ENCODE measurements around the gene MT1G.
A peak's percentile ranks its signal among the peaks of the same experiment; 100 is the strongest.

Gene MT1G

DNA sequence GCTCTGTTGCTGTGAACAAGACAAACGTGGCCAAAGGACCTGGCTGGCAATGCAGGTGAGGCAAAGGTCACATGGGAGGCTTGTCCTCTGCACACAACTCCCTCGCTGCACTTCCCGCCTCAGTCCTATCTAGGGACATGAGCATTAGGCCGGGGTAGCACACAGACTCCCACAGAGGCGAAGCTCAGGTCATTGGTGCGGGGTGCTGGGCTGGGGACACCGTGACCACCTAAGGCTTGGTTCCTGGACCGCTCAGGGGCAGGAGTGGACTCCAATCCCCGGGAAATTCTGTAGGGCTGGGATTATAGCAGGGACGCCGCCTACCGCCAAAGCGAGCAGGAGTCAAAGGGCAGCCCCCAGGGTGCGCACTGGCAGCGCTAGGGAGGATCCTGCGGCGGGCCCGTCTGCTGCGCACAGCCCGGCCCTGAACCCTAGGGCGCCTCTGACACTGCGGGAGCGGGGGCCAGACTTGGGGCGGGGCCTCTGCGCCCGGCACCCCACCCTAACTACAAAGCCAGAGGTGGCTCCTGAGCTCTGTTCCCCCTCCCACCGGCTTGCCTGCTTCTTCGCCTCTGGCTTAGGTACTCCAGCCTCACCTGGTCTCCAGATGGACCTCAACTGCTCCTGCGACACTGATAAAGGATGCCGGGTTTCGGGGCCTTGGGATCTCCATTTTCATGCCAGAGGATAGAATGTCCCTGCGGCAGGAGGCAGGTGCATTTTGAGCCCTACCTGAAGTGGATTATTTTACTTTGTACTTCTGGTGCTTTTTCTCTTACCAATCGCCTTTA, 20.0 kb downstream of the MT1G start:
- POLR2A ChIA-PET: no interaction called here
- H3K27me3 ChIP-seq (replicated peaks in 2 of 5; ENCODE audit: control insufficient read depth in 4 of 5, insufficient read depth in 5 of 5, low read length in 4 of 5): peaks cover 21 to 96% (median 50%) of the 10 kb centered on the region in 5 experiments
- WGBS (ENCODE audit: insufficient coverage): 38% methylated on average over 32 of the region's 33 CpGs

DNA sequence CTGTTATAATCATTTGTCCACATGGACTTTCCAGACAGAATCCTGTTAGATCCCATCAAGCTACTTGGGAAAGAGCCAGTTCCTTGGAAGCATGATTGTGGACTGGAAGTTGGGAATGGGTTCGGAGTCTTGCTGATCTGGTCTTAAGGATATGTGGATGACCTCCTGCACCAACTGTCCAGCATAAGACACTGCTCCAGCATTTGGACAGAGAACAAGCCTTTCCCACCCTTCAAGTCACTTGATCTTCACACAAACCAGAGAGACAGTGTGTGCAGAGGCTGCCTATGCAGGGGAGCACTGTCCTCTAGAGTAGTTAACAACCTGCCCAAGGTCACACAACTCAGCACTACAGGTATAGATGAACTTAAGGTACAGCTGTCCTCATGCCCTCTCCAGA, 22.0 kb downstream of the MT1G start:
- ChIA-PET POLR2A (no interaction called here), CTCF (interaction anchor here (0.7 to 1.8 kb wide), 5 partner anchors 10 to 56 kb away, joined by 3 to 7 read pairs (median 4); partner anchors contain the start of gene MT1F)
- H3K36me3 ChIP-seq (ENCODE audit: control insufficient read depth in 4 of 4, insufficient read depth in 4 of 4, low read length in 3 of 4): no peaks in the 10 kb centered on the region
- no peaks in the 10 kb centered on the region for H3K9me3 ChIP-seq (ENCODE audit: control extremely low read depth in 1 of 5, control insufficient read depth in 4 of 5, insufficient read depth in 2 of 5, low read depth in 1 of 5, low read length in 4 of 5)
- H3K4me1 ChIP-seq (ENCODE audit: control extremely low read depth in 1 of 4, control insufficient read depth in 4 of 4, insufficient read depth in 4 of 4, low read length in 3 of 4): peaks cover 0 to 10% (median 7%) of the 10 kb centered on the region in 4 experiments
- DNase-seq: no peak
- peaks cover 28 to 98% (median 54%) of the 10 kb centered on the region in 5 experiments for H3K27me3 ChIP-seq (replicated peaks in 2 of 5; ENCODE audit: control insufficient read depth in 4 of 5, insufficient read depth in 5 of 5, low read length in 4 of 5)
- H3K4me3 ChIP-seq (ENCODE audit: control insufficient read depth in 1 of 7, extremely low read depth in 1 of 7, insufficient read depth in 4 of 7, low read depth in 2 of 7, low read length in 6 of 7): no peak overlapping the region
- WGBS (ENCODE audit: insufficient coverage): no CpG with 5 or more reads among the region's 1 CpG
- no peak overlapping the region for H3K27ac ChIP-seq (ENCODE audit: insufficient read depth in 1 of 2, low read depth in 1 of 2, low read length in 2 of 2, poor library complexity in 1 of 2, severe bottlenecking in 2 of 2)

More for the DNA sequence above, 20.0 kb downstream of the MT1G start:
- no peaks in the 10 kb centered on the region for H3K9me3 ChIP-seq (ENCODE audit: control extremely low read depth in 1 of 5, control insufficient read depth in 4 of 5, insufficient read depth in 2 of 5, low read depth in 1 of 5, low read length in 4 of 5)
- H3K4me1 ChIP-seq (ENCODE audit: control extremely low read depth in 1 of 4, control insufficient read depth in 4 of 4, insufficient read depth in 4 of 4, low read length in 3 of 4): peaks cover 0 to 10% (median 7%) of the 10 kb centered on the region in 4 experiments
- CTCF ChIA-PET: interaction anchor here (1.0 kb wide), 1 partner anchor 72 kb away, joined by 3 read pairs; no protein-coding TSS in a partner anchor
- H3K27ac ChIP-seq (ENCODE audit: insufficient read depth in 1 of 2, low read depth in 1 of 2, low read length in 2 of 2, poor library complexity in 1 of 2, severe bottlenecking in 2 of 2): no peak overlapping the region
- DNase-seq: no peak
- H3K4me3 ChIP-seq (ENCODE audit: control insufficient read depth in 1 of 7, extremely low read depth in 1 of 7, insufficient read depth in 4 of 7, low read depth in 2 of 7, low read length in 6 of 7): no peak overlapping the region
- no peaks in the 10 kb centered on the region for H3K36me3 ChIP-seq (ENCODE audit: control insufficient read depth in 4 of 4, insufficient read depth in 4 of 4, low read length in 3 of 4)

DNA sequence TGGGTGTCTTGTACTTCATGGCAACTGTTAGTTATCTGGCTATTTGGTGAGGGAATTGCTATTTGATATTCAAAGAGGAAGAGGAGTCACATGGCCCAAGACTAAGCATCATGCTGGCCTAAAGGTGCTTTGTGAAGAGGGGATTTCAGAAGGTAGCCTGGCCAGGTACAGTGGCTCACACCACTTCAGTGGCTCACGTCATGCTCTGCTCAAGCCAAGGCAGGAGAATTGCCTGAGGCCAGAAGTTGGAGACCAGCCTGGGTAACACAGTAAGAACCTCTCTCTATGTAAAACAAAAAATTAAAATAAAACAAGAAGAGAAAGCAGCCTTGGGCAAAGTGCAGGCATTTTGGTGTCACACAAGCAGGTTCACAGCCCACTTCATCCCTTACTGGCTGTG, 22.6 kb downstream of the MT1G start:
- peaks cover 28 to 98% (median 57%) of the 10 kb centered on the region in 5 experiments for H3K27me3 ChIP-seq (replicated peaks in 2 of 5; ENCODE audit: control insufficient read depth in 4 of 5, insufficient read depth in 5 of 5, low read length in 4 of 5)

DNA sequence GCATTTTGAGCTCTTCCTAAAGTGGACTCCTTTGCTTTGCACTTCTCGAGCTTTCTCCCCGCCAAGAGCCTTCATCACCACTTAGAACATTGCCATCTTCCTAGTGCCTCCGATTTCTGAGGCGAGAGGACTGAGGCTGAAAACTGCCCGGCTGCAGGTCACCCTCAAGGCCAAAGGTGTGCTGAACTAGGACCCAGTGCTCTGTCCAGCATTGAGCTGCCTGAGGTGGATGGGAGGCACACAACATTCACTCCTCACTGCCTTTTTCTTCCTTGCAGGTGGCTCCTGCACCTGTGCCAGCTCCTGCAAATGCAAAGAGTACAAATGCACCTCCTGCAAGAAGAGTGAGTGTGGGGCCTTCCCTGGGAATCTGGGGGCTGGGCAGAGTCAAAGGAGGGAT, 24.0 kb downstream of the MT1G start:
- Histone ChIP-seq H3K4me1 (ENCODE audit: control extremely low read depth in 1 of 4, control insufficient read depth in 4 of 4, insufficient read depth in 4 of 4, low read length in 3 of 4) (peaks cover 0 to 10% (median 7%) of the 10 kb centered on the region in 4 experiments), H3K9me3 (ENCODE audit: control extremely low read depth in 1 of 5, control insufficient read depth in 4 of 5, insufficient read depth in 2 of 5, low read depth in 1 of 5, low read length in 4 of 5) (no peaks in the 10 kb centered on the region), H3K36me3 (ENCODE audit: control insufficient read depth in 4 of 4, insufficient read depth in 4 of 4, low read length in 3 of 4) (no peaks in the 10 kb centered on the region), H3K27ac (ENCODE audit: insufficient read depth in 1 of 2, low read depth in 1 of 2, low read length in 2 of 2, poor library complexity in 1 of 2, severe bottlenecking in 2 of 2) (no peak overlapping the region), H3K4me3 (ENCODE audit: control insufficient read depth in 1 of 7, extremely low read depth in 1 of 7, insufficient read depth in 4 of 7, low read depth in 2 of 7, low read length in 6 of 7) (peak overlapping the region in 1 of 7 experiments; percentile 51), H3K27me3 (replicated peaks in 2 of 5; ENCODE audit: control insufficient read depth in 4 of 5, insufficient read depth in 5 of 5, low read length in 4 of 5) (peaks cover 34 to 98% (median 67%) of the 10 kb centered on the region in 5 experiments)
- 43% methylated on average over 2 of the region's 5 CpGs for WGBS (ENCODE audit: insufficient coverage)
- POLR2A ChIA-PET: no interaction called here
- DNase-seq: no peak
- CTCF ChIA-PET: interaction anchor here (0.6 to 1.6 kb wide), 7 partner anchors 9 to 146 kb away, joined by 3 to 5 read pairs (median 3); partner anchors contain the start of gene MT1E

More for the DNA sequence above, 22.6 kb downstream of the MT1G start:
- no peak for DNase-seq
- CTCF ChIA-PET: interaction anchor here (1.8 kb wide), 1 partner anchor 12 kb away, joined by 4 read pairs; the partner anchor contains the start of gene MT1F
- POLR2A ChIA-PET: no interaction called here
- Histone ChIP-seq H3K4me3 (ENCODE audit: control insufficient read depth in 1 of 7, extremely low read depth in 1 of 7, insufficient read depth in 4 of 7, low read depth in 2 of 7, low read length in 6 of 7) (no peak overlapping the region), H3K4me1 (ENCODE audit: control extremely low read depth in 1 of 4, control insufficient read depth in 4 of 4, insufficient read depth in 4 of 4, low read length in 3 of 4) (peaks cover 0 to 10% (median 7%) of the 10 kb centered on the region in 4 experiments), H3K27ac (ENCODE audit: insufficient read depth in 1 of 2, low read depth in 1 of 2, low read length in 2 of 2, poor library complexity in 1 of 2, severe bottlenecking in 2 of 2) (no peak overlapping the region), H3K36me3 (ENCODE audit: control insufficient read depth in 4 of 4, insufficient read depth in 4 of 4, low read length in 3 of 4) (no peaks in the 10 kb centered on the region), H3K9me3 (ENCODE audit: control extremely low read depth in 1 of 5, control insufficient read depth in 4 of 5, insufficient read depth in 2 of 5, low read depth in 1 of 5, low read length in 4 of 5) (no peaks in the 10 kb centered on the region)
- 100% methylated on average over 1 of the region's 1 CpG for whole genome bisulfite sequencing (ENCODE audit: insufficient coverage)

DNA sequence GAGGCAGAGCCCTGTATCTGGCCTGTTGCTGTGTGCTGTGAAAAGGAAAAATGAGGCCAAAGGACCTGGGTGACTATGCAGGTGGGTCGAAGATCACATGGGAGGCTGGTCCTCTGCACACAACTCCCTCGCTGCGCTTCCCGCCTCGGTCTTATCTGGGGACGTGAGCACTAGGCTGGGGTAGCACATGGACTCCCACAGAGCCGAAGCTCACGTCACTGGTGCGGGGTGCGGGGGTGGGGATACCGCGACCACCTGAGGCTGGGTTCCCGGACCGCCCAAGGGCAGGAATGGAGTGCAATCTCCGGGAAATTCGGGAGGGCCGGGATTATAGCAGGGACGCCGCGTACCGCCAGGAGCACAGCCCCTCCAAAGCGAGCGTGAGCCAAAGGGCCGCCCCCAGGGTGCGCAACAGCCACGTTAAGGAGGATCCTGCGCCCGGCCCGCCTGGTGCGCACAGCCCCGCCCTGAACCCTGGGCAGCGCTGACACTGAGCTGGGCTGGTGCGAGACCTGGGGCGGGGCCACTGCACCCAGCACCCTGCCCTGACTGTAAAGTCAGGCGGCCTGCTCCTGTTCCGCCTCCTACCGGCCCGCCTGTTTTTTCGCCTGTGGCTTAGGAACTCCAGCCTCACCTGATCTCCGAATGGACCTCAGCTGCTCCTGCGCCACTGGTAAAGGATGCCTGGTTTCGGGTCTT, 24.6 kb downstream of the MT1G start:
- H3K27me3 ChIP-seq (replicated peaks in 2 of 5; ENCODE audit: control insufficient read depth in 4 of 5, insufficient read depth in 5 of 5, low read length in 4 of 5): peaks cover 34 to 98% (median 66%) of the 10 kb centered on the region in 5 experiments
- WGBS (ENCODE audit: insufficient coverage): 7% methylated on average over 41 of the region's 42 CpGs

DNA sequence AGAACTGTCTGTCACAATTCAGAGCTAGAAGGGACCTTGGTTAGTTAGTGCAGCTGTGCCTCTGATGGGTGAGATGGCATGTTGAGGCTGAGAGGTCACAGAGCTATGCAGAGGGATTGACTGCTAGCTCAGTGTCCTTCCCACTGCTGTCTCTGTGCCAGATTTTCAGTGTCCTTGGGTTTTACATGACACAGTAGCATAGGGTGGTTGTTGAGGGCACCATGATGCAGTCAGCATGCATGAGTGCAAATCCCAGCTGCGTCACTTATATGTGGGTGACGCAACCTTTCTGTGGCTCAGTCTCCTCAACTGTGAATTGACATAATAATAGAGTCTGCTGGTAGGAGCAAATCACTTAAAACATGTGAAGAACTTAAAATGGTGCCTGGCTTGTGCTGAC, 26.7 kb downstream of the MT1G start:
- H3K27me3 ChIP-seq (replicated peaks in 2 of 5; ENCODE audit: control insufficient read depth in 4 of 5, insufficient read depth in 5 of 5, low read length in 4 of 5): peaks cover 38 to 99% (median 62%) of the 10 kb centered on the region in 5 experiments
- ChIA-PET CTCF (interaction anchor here (1.0 to 2.7 kb wide), 2 partner anchors 10 to 61 kb away, joined by 4 to 9 read pairs; no protein-coding TSS in a partner anchor), POLR2A (no interaction called here)
- WGBS (ENCODE audit: insufficient coverage): 100% methylated on average over 2 of the region's 2 CpGs
- H3K4me1 ChIP-seq (ENCODE audit: control extremely low read depth in 1 of 4, control insufficient read depth in 4 of 4, insufficient read depth in 4 of 4, low read length in 3 of 4): peaks cover 0 to 20% (median 10%) of the 10 kb centered on the region in 4 experiments
- H3K27ac ChIP-seq (ENCODE audit: insufficient read depth in 1 of 2, low read depth in 1 of 2, low read length in 2 of 2, poor library complexity in 1 of 2, severe bottlenecking in 2 of 2): no peak overlapping the region
- no peaks in the 10 kb centered on the region for H3K36me3 ChIP-seq (ENCODE audit: control insufficient read depth in 4 of 4, insufficient read depth in 4 of 4, low read length in 3 of 4)
- no peak for DNase-seq
- no peaks in the 10 kb centered on the region for H3K9me3 ChIP-seq (ENCODE audit: control extremely low read depth in 1 of 5, control insufficient read depth in 4 of 5, insufficient read depth in 2 of 5, low read depth in 1 of 5, low read length in 4 of 5)
- H3K4me3 ChIP-seq (ENCODE audit: control insufficient read depth in 1 of 7, extremely low read depth in 1 of 7, insufficient read depth in 4 of 7, low read depth in 2 of 7, low read length in 6 of 7): no peak overlapping the region

More for the DNA sequence above, 24.6 kb downstream of the MT1G start:
- H3K27ac ChIP-seq (ENCODE audit: insufficient read depth in 1 of 2, low read depth in 1 of 2, low read length in 2 of 2, poor library complexity in 1 of 2, severe bottlenecking in 2 of 2): no peak overlapping the region
- CTCF ChIA-PET: interaction anchor here (0.6 to 1.6 kb wide), 9 partner anchors 9 to 146 kb away, joined by 3 to 5 read pairs (median 3); partner anchors contain the start of gene MT1E
- POLR2A ChIA-PET: interaction anchor here (0.7 kb wide), 1 partner anchor 58 kb away, joined by 3 read pairs; no protein-coding TSS in a partner anchor
- peaks cover 0 to 14% (median 8%) of the 10 kb centered on the region in 4 experiments for H3K4me1 ChIP-seq (ENCODE audit: control extremely low read depth in 1 of 4, control insufficient read depth in 4 of 4, insufficient read depth in 4 of 4, low read length in 3 of 4)
- no peaks in the 10 kb centered on the region for H3K36me3 ChIP-seq (ENCODE audit: control insufficient read depth in 4 of 4, insufficient read depth in 4 of 4, low read length in 3 of 4)
- DNase-seq: peak in 2 of 3 donors; percentile 26 to 31
- no peaks in the 10 kb centered on the region for H3K9me3 ChIP-seq (ENCODE audit: control extremely low read depth in 1 of 5, control insufficient read depth in 4 of 5, insufficient read depth in 2 of 5, low read depth in 1 of 5, low read length in 4 of 5)
- peak overlapping the region in 5 of 7 experiments; percentile 8 to 51 (median 29) for H3K4me3 ChIP-seq (ENCODE audit: control insufficient read depth in 1 of 7, extremely low read depth in 1 of 7, insufficient read depth in 4 of 7, low read depth in 2 of 7, low read length in 6 of 7)
